ENCODE results near the gene ATP8B2.
"Not testable (repeated sequence)": the region's sequence is repeated elsewhere in the genome, so short reads cannot be mapped to it uniquely, and the experiment has no call there.

The ATP8B2 gene
- long read RNA-seq, result 0 reads

- Histone ChIP-seq H3K4me3 (replicated peaks; ENCODE audit: insufficient read depth, low read length) (peak within 1 kb of the TSS; percentile 50), H3K27me3 (ENCODE audit: insufficient read depth, poor library complexity, severe bottlenecking) (peaks cover 46% of the 10 kb centered on the region), H3K27ac (replicated peaks) (no peak within 1 kb of the TSS)
- DNase-seq (ENCODE audit: low read depth in 1 of 2, low spot score in 1 of 2), result peak; percentile 45 to 66
- TF ChIP-seq GABPA (IDR thresholded peaks at IDR 0.05; ENCODE audit: low read depth) (no peak), POLR2AphosphoS5 (IDR thresholded peaks at IDR 0.05; ENCODE audit: low read depth) (no peak), SPI1 (IDR thresholded peaks at IDR 0.05; ENCODE audit: borderline replicate concordance, low read depth) (no peak), REST (IDR thresholded peaks at IDR 0.05; ENCODE audit: insufficient replicate concordance, low read depth) (no peak)
- TF ChIP-seq, protein P1, sequence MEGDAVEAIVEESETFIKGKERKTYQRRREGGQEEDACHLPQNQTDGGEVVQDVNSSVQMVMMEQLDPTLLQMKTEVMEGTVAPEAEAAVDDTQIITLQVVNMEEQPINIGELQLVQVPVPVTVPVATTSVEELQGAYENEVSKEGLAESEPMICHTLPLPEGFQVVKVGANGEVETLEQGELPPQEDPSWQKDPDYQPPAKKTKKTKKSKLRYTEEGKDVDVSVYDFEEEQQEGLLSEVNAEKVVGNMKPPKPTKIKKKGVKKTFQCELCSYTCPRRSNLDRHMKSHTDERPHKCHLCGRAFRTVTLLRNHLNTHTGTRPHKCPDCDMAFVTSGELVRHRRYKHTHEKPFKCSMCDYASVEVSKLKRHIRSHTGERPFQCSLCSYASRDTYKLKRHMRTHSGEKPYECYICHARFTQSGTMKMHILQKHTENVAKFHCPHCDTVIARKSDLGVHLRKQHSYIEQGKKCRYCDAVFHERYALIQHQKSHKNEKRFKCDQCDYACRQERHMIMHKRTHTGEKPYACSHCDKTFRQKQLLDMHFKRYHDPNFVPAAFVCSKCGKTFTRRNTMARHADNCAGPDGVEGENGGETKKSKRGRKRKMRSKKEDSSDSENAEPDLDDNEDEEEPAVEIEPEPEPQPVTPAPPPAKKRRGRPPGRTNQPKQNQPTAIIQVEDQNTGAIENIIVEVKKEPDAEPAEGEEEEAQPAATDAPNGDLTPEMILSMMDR (IDR thresholded peaks at IDR 0.05; ENCODE audit: insufficient read depth, low read length), result peak; percentile 75
Measured at GRCh38 chr1:154324669-154325582, at the start of gene ATP8B2. Gene ATP8B2 (plus strand): TSS chr1:154325525. CDS start chr1:154328142, 2,617 bp downstream.

DNA sequence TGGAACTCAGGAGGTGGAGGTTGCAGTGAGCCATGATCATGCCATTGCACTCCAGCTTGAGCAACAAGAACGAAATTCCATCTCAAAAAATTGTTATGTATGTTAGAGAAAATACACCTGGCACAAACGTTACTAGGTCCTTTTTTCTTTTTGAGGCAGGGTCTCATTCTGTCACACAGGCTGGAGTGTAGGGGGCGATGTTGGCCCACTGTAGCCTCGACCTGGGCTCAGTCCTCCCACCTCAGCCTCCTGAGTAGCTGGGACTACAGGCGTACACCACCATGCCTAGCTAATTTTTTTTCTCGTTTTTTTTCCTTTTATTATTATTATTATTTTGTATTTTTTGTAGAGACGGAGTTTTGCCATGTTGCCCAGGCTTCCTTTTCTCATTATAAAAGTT lies 48.5 kb upstream of the ATP8B2 start:
- Histone ChIP-seq H3K4me3 (replicated peaks; ENCODE audit: insufficient read depth, low read length) (no peak overlapping the region), H3K27me3 (ENCODE audit: insufficient read depth, poor library complexity, severe bottlenecking) (no peaks in the 10 kb centered on the region), H3K27ac (replicated peaks) (no peak overlapping the region)
- DNase-seq (ENCODE audit: low read depth in 1 of 2, low spot score in 1 of 2), result no peak
- TF ChIP-seq REST (IDR thresholded peaks at IDR 0.05; ENCODE audit: insufficient replicate concordance, low read depth) (no peak), POLR2AphosphoS5 (IDR thresholded peaks at IDR 0.05; ENCODE audit: low read depth) (no peak), SPI1 (IDR thresholded peaks at IDR 0.05; ENCODE audit: borderline replicate concordance, low read depth) (no peak), GABPA (IDR thresholded peaks at IDR 0.05; ENCODE audit: low read depth) (no peak)
- TF ChIP-seq, protein P1 (IDR thresholded peaks at IDR 0.05; ENCODE audit: insufficient read depth, low read length), result no peak

- not testable (repeated sequence) for DNase-seq (ENCODE audit: low read depth in 1 of 2, low spot score in 1 of 2); H3K4me3 ChIP-seq (replicated peaks; ENCODE audit: insufficient read depth, low read length); H3K27me3 ChIP-seq (ENCODE audit: insufficient read depth, poor library complexity, severe bottlenecking); H3K27ac ChIP-seq (replicated peaks)
Measured at GRCh38 chr1:154287591-154287990, 37.7 kb upstream of the ATP8B2 start.

- no peak for DNase-seq (ENCODE audit: low read depth in 1 of 2, low spot score in 1 of 2)
- no peaks in the 10 kb centered on the region for H3K27me3 ChIP-seq (ENCODE audit: insufficient read depth, poor library complexity, severe bottlenecking)
- H3K4me3 ChIP-seq (replicated peaks; ENCODE audit: insufficient read depth, low read length), result no peak overlapping the region
- no peak overlapping the region for H3K27ac ChIP-seq (replicated peaks)
- TF ChIP-seq, protein P1 (IDR thresholded peaks at IDR 0.05; ENCODE audit: insufficient read depth, low read length), result no peak
- TF ChIP-seq GABPA (IDR thresholded peaks at IDR 0.05; ENCODE audit: low read depth) (no peak), POLR2AphosphoS5 (IDR thresholded peaks at IDR 0.05; ENCODE audit: low read depth) (no peak), REST (IDR thresholded peaks at IDR 0.05; ENCODE audit: insufficient replicate concordance, low read depth) (no peak), SPI1 (IDR thresholded peaks at IDR 0.05; ENCODE audit: borderline replicate concordance, low read depth) (no peak)
Measured at GRCh38 chr1:154288661-154289060, 36.7 kb upstream of the ATP8B2 start.
